Transverse colon (tissue), 4 donors: ENCODE data around the gene TBC1D20. TPM values are rescaled to one million over a fixed set of nuclear protein-coding genes. Genes with fewer than 3 reads are reported as not detected.

Experiments used
- DNase-seq: peaks from one replicate; pipeline ENCODE4 v3.0.0-alpha.2; 2019
- H3K27ac ChIP-seq, 4 donors: fragments of 200-600 bp; sonication (generic); 2 replicates each; pipeline ENCODE4 v1.5.1; 2016 to 2018; ENCODE audit warnings: inconsistent platforms in 4 of 4
- H3K27me3 ChIP-seq: fragments of 200-600 bp; sonication (generic); 2 replicates; pipeline ENCODE4 v1.5.1; 2017; ENCODE audit warnings: inconsistent platforms
- H3K36me3 ChIP-seq, 4 donors: fragments of 200-600 bp; sonication (generic); 2 replicates each; pipeline ENCODE4 v1.5.1; 2017 to 2019; ENCODE audit warnings: inconsistent platforms in 4 of 4
- H3K4me1 ChIP-seq, 4 donors: fragments of 200-600 bp; sonication (generic); 2 replicates each; pipeline ENCODE4 v1.5.1; 2017 to 2020; ENCODE audit warnings: inconsistent platforms in 4 of 4
- H3K4me3 ChIP-seq, 4 donors: fragments of 200-600 bp; sonication (generic); 1 replicate in 1 of 4; 2 replicates in 3 of 4; pipeline versions ENCODE4 v1.5.1 to v1.6.1; 2017 to 2019; ENCODE audit warnings: inconsistent platforms in 4 of 4
- H3K9me3 ChIP-seq, 2 donors: fragments of 200-600 bp; sonication (generic); 2 replicates each; pipeline ENCODE4 v1.5.1; 2017 to 2019; ENCODE audit warnings: inconsistent platforms in 2 of 2
- CTCF ChIP-seq, 5 experiments: fragments of 200-600 bp in 3 of 5; fragments of 450-650 bp in 2 of 5; sonication (generic) in 3 of 5; IDR thresholded peaks; 1 replicate in 2 of 5; 2 replicates in 3 of 5; pipeline ENCODE4 v1.5.1; 2016 to 2017; ENCODE audit warnings: antibody characterized with exemption in 5 of 5, inconsistent platforms in 3 of 5, mild to moderate bottlenecking in 2 of 5, moderate library complexity in 1 of 5
- EP300 ChIP-seq: sonication (generic); formaldehyde crosslinking; IDR thresholded peaks from one replicate; pipeline ENCODE4 v1.6.1; 2017; ENCODE audit warnings: antibody characterized with exemption, low read depth
- POLR2A ChIP-seq: fragments of 450-650 bp; IDR thresholded peaks from one replicate; pipeline ENCODE4 v1.6.1; 2016; ENCODE audit warnings: antibody characterized with exemption, mild to moderate bottlenecking, moderate library complexity
- POLR2AphosphoS5 ChIP-seq, 3 donors: sonication (generic); formaldehyde crosslinking; IDR thresholded peaks; one replicate each; pipeline ENCODE4 v1.6.1; 2016; ENCODE audit warnings: antibody characterized with exemption in 3 of 3
- WGBS, 2 donors: methylation state at CpG; one replicate each; pipeline ENCODE4 v1.1.5; 2018; ENCODE audit warnings: low coverage in 1 of 2; 5-methylcytosine and 5-hydroxymethylcytosine counted together
- in situ Hi-C, 4 donors: fragments of 200-750 bp; cut with MboI; loops; one replicate each; pipeline versions ENCODE4 v1.15.0 to v1.15.1; 2017; ENCODE audit warnings: low sequenced_read_pairs in 3 of 4, low pct_ligation_motif_present in 1 of 4, low pct_unique_long_range_greater_than_20kb in 1 of 4
- intact Hi-C: fragments of 100-400 bp; cut with DNase I; formaldehyde crosslinking; loops from one replicate; pipeline ENCODE4 v1.15.1; 2023; ENCODE audit warnings: low total_unique reads
- total RNA-seq, 4 donors: library from RNA; depleted of rRNA; stranded (reverse); fragments of >200 nt; gene quantifications; one replicate each; pipeline ENCODE4 v1.1.0, GENCODE V29; 2016

The TBC1D20 gene
- total RNA-seq, 4 donors from 2014 or later: 29.1 to 65.5 (median 36.9) TPM

DNA sequence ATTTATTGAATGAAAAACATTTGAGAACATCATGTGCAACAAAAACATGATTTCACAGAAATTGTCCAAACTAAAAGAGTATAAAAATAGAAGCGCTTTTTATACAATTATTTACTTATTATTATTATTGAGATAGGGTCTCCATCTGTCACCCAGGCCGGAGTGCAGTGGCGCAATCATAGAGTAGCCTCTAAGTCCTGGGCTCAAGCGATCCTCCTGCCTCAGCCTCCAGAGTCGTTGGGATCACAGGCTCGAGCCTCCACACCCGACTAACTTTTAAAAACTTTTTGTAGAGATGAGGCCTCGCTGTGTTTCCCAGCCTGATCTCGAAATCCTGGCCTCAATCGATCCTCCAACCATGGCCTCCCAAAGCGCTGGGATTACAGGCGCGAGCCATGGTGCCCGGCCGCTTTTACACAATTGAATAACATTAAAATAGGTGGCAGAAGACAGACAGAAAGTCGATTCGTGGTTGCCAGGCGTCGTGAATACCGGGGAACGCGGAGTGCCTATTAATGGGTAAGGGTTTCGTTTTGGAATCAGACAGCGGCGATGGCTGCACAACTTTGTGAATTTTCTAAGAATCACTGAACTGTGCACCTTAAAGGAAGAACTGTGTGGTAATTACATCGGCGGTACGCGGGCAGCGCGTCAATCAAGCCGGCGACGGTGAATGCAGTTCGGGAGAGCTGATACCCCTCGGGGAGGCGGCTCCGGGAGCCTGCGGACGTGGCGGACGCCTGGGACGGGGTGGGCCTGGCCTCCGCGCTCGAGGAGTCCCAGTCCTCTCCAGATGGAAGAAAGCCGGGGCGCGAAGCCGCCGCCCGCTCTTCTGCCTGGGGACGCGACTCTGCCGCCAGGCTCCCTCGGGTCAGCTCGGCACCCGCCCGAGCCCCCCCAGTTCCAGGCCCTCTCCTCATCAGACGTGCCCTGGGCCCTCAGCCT lies 807 bp downstream of the TBC1D20 start:
- Histone ChIP-seq H3K36me3 (no peaks in the 10 kb centered on the region), H3K27me3 (no peaks in the 10 kb centered on the region), H3K4me1 (peaks cover 13 to 32% (median 27%) of the 10 kb centered on the region in 4 donors), H3K9me3 (no peaks in the 10 kb centered on the region), H3K4me3 (peak overlapping the region; percentile 66 to 97 (median 86)), H3K27ac (peak overlapping the region; percentile 94 to 98 (median 95))
- 14 to 19% methylated on average over 23 to 42 of the region's 60 CpGs for WGBS, 2 donors
- DNase-seq: peak; percentile 57
- in situ Hi-C loops (no loop called here), intact Hi-C loops (no loop called here)
- no peak for TF ChIP-seq POLR2AphosphoS5 (IDR thresholded peaks at IDR 0.05)
- no peak for TF ChIP-seq EP300
- TF ChIP-seq POLR2A: no peak

- no peak overlapping the region for H3K27ac ChIP-seq
These were observed 1.6 kb downstream of the TBC1D20 start for GRCh38 chr20:460707-461106.

DNA sequence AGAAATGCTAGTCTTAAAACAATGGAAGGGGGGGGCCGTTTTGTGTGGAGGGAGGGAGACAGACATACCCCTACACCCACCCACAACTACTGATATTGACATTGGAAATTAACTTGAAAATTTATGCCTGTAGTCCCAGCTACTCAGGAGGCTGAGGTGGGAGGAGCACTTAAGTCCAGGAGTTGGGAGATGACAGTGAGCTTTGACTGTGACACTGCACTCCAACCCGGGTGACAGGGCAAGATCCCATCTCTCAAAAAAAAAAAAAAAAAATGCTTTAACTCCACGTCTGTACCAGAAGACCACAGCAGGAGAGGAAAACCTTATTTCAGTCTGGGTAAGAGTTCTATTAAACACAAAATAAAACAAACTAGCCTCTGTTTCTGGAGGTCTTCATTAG lies 2.2 kb downstream of the TBC1D20 start:
- Histone ChIP-seq H3K4me3 (no peak overlapping the region), H3K27me3 (no peaks in the 10 kb centered on the region), H3K9me3 (no peaks in the 10 kb centered on the region), H3K27ac (no peak overlapping the region), H3K36me3 (no peaks in the 10 kb centered on the region), H3K4me1 (peaks cover 13 to 35% (median 27%) of the 10 kb centered on the region in 4 donors)
- DNase-seq: no peak
- in situ Hi-C loops (no loop called here), intact Hi-C loops (no loop called here)
- TF ChIP-seq POLR2A (no peak), CTCF (IDR thresholded peaks at IDR 0.05) (no peak), POLR2AphosphoS5 (IDR thresholded peaks at IDR 0.05) (no peak), EP300 (no peak)
- WGBS, 2 donors: 10 to 35% methylated on average over 2 to 3 of the region's 3 CpGs

More at GRCh38 chr20:460707-461106, 1.6 kb downstream of the TBC1D20 start:
- no peaks in the 10 kb centered on the region for H3K36me3 ChIP-seq
- peaks cover 13 to 32% (median 27%) of the 10 kb centered on the region in 4 donors for H3K4me1 ChIP-seq
- in situ Hi-C loops: no loop called here
- H3K27me3 ChIP-seq: no peaks in the 10 kb centered on the region
- TF ChIP-seq POLR2A: no peak
- no peak for TF ChIP-seq EP300
- TF ChIP-seq CTCF (IDR thresholded peaks at IDR 0.05): no peak
- no peak for TF ChIP-seq POLR2AphosphoS5 (IDR thresholded peaks at IDR 0.05)
- 46 to 48% methylated on average over 1 to 2 of the region's 2 CpGs for WGBS, 2 donors
- no peak for DNase-seq
- peak overlapping the region in 1 of 4 donors; percentile 83 for H3K4me3 ChIP-seq
- no peaks in the 10 kb centered on the region for H3K9me3 ChIP-seq
- intact Hi-C loops: no loop called here

GRCh38 chr20:458776-459175 lies 3.6 kb downstream of the TBC1D20 start:
- intact Hi-C loops (no loop called here), in situ Hi-C loops (no loop called here)
- peaks cover 17 to 36% (median 27%) of the 10 kb centered on the region in 4 donors for H3K4me1 ChIP-seq
- H3K27me3 ChIP-seq: no peaks in the 10 kb centered on the region
- DNase-seq: no peak
- no peak overlapping the region for H3K4me3 ChIP-seq
- no peak overlapping the region for H3K27ac ChIP-seq
- TF ChIP-seq POLR2AphosphoS5 (IDR thresholded peaks at IDR 0.05) (no peak), EP300 (no peak), CTCF (IDR thresholded peaks at IDR 0.05) (no peak), POLR2A (no peak)
- no peaks in the 10 kb centered on the region for H3K36me3 ChIP-seq
- WGBS, 2 donors: 53 to 61% methylated on average over 4 to 6 of the region's 6 CpGs
- H3K9me3 ChIP-seq: no peaks in the 10 kb centered on the region
